ENCODE measurements around the gene NAT9. TPM values are rescaled to one million over a fixed set of nuclear protein-coding genes. Genes with fewer than 3 reads are reported as not detected.

The NAT9 gene
- total RNA-seq, 1 donor from 2014 or later: 48.6 TPM

DNA sequence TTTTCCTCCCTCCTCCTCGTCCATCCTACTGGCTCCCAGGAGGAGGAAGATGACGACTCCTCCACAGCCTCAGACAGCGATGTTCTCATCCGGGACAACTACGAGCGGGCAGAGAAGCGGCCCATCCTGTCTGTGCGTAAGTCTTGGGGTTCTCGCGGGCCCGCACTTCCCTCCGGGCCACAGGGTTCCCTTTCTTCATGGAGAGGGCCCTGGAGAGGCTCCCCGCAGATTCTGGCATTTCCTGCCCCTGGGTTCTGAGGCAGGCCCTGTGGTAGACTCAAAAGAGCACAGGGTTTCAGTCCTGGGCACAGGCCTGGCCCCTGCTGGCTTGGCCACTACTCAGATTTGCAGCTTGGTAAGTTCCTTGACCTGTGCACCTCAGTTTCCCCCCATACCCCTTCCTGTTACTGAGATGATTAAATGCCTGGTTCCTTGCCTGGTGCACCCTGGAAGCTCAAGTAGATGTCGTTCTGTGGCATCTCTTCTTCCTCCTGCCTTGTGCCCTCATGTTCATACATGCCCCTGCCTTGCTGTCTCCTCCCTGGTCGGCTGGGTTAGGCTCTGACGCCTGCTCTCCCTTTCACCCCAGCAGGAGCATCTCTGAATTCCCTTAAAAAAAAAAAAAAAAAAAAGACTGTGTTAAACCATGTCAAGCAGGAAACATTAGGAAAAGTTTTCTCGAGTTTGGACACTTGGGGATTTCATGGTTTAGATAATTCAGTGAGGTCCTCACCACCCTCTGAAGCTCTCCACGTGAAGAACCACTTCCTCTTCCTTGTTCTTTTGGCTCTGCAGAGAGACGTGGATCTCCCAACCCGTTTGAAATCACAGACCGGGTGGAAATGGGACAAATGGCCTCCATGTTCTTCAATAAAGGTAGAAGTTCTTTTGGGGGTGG, 14.3 kb upstream of the NAT9 start:
- Histone ChIP-seq H3K9me3 (no peaks in the 10 kb centered on the region), H3K4me3 (no peak overlapping the region), H3K27me3 (ENCODE audit: low read depth) (no peaks in the 10 kb centered on the region), H3K4me1 (peaks cover 16% of the 10 kb centered on the region), H3K27ac (no peak overlapping the region), H3K36me3 (peaks cover 39% of the 10 kb centered on the region)
- DNase-seq (no peak), ATAC-seq (peak; percentile 47 to 50)
- intact Hi-C loops (cut with DNase I): no loop called here
- TF ChIP-seq, protein P1, sequence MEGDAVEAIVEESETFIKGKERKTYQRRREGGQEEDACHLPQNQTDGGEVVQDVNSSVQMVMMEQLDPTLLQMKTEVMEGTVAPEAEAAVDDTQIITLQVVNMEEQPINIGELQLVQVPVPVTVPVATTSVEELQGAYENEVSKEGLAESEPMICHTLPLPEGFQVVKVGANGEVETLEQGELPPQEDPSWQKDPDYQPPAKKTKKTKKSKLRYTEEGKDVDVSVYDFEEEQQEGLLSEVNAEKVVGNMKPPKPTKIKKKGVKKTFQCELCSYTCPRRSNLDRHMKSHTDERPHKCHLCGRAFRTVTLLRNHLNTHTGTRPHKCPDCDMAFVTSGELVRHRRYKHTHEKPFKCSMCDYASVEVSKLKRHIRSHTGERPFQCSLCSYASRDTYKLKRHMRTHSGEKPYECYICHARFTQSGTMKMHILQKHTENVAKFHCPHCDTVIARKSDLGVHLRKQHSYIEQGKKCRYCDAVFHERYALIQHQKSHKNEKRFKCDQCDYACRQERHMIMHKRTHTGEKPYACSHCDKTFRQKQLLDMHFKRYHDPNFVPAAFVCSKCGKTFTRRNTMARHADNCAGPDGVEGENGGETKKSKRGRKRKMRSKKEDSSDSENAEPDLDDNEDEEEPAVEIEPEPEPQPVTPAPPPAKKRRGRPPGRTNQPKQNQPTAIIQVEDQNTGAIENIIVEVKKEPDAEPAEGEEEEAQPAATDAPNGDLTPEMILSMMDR (IDR thresholded peaks at IDR 0.05): no peak

DNA sequence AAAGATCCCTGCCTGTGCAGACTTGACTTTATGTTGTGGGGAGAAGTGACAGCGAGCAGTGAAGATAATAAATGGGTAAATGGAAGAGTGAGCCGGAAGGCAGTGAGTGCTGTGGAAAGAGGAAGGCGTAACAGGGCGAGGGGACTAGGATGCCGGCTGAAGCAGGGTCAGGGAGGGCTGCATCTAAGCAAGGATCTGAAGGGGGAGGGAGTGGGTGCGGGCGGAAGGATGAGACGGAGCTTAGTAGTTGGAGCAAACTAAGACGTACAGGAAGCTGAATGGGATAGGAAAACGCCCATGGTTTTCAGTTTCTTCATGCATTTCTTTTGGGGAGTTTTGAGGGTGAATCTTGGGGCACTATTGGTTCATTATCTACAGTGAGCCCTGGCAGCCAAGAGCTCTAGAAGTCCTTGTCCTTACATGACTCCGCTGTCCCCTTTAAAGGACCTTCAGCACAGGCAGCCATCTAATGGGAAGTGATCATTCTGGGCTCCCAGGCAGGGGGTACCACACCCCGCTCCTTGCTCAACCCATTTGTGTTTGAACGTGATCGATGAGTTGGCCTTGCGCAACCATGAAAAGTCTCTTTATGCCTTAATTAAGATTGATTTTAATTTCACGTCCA, 10.4 kb upstream of the NAT9 start:
- H3K4me3 ChIP-seq: no peak overlapping the region
- peak; percentile 26 to 51 for ATAC-seq
- H3K9me3 ChIP-seq: no peaks in the 10 kb centered on the region
- peaks cover 18% of the 10 kb centered on the region for H3K36me3 ChIP-seq
- H3K4me1 ChIP-seq: peaks cover 14% of the 10 kb centered on the region
- H3K27ac ChIP-seq: no peak overlapping the region
- intact Hi-C loops (cut with DNase I): no loop called here
- H3K27me3 ChIP-seq (ENCODE audit: low read depth): no peaks in the 10 kb centered on the region
- DNase-seq: no peak
- TF ChIP-seq, protein P1 (IDR thresholded peaks at IDR 0.05): no peak

DNA sequence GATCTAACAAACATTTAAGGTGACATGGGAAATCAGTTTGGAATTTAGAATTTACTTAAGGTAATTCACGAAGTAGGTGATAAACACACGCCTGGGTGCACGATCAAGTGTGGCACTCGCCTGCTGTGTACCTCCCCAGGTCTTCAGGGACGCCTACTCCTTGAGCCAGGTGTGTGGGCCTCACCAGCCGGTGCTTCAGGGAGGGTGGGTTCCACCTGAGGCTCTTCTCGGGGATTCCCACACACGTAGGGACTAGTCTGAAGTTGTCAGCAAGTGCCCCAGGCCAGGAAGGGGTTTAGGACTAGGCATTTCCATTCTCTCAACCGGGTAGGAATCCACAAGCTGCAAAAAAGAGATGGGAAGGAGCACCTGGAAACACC, 9.8 kb upstream of the NAT9 start:
- Histone ChIP-seq H3K27ac (no peak overlapping the region), H3K36me3 (peaks cover 18% of the 10 kb centered on the region), H3K9me3 (no peaks in the 10 kb centered on the region), H3K4me3 (no peak overlapping the region), H3K27me3 (ENCODE audit: low read depth) (no peaks in the 10 kb centered on the region), H3K4me1 (peaks cover 13% of the 10 kb centered on the region)
- DNase-seq (no peak), ATAC-seq (no peak)
- intact Hi-C loops (cut with DNase I): no loop called here
- TF ChIP-seq, protein P1 (IDR thresholded peaks at IDR 0.05): no peak

DNA sequence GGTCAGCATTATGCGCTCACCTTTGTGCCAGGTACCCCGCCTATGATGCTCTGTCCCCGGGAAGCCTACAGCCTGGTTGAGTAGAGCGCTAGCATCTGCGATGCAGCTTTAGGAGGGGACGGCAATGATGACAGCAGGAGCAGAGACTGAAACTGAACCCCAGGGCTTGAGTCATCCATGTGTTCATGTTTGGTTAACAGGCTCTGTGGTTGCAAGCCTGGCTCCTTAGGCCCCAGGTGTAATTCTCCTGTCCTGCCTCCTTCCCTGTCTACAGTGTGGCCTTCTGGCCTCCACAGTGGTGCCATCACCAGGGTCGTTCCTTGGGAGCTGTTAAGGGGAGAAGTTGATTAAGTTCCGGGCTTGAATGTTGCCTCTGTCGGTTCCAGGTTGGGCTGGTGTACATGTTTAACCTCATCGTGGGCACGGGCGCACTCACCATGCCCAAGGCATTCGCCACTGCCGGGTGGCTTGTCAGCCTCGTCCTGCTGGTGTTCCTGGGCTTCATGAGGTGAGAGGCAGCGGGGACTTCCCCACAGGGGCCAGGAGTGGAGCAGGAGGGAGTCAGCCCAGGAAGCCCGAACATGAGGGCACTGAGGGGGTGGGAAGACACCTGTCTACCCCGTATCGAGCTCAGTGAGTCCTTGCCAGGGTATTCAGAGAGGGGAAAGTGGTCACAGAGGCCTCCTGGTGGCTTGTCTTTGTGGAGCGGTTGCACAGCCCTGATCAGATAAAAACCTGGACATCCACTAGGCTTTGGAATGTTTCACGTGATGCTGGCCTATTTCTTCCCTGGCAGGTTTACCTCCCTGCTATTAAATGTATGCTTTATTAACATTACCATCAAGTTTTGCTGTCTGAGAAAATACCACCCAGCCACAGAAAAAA, 9.2 kb upstream of the NAT9 start:
- Histone ChIP-seq H3K4me1 (peaks cover 19% of the 10 kb centered on the region), H3K4me3 (no peak overlapping the region), H3K27me3 (ENCODE audit: low read depth) (no peaks in the 10 kb centered on the region), H3K27ac (no peak overlapping the region), H3K36me3 (peaks cover 13% of the 10 kb centered on the region), H3K9me3 (no peaks in the 10 kb centered on the region)
- TF ChIP-seq, protein P1 (IDR thresholded peaks at IDR 0.05): no peak
- no peak for ATAC-seq
- DNase-seq: no peak
- intact Hi-C loops (cut with DNase I): no loop called here

DNA sequence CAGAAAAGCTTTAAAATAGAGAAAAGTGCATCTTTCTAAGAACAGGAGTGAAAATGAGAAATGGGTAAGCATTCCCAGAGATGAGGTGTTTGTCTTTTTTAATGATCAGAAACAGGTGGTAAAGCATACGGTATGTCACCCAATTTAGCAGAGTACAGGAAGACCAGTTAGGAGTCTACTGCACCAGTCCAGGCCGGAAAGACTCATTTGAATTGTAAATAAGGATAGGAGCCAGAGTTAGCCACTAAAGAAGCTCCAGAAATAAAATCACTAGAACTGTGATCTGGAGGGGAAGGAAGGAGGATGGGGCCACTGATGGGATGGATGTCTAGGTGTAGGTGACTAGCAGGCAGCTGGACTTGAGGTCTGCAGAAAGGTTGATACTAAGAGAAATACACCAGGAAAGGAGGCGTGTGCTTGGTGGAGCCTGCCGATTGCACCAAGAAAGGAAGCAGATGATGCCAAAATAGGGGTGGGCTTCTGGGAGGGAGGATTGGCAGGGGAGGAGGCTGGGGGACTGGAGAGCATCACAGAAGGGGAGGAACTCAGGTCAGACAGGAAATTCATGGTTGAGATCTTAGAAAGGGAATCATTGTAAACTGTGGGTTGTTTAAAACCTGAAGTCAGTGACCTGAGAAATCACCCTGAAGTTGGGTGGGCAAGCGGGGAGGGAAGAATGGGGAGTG, 8.1 kb upstream of the NAT9 start:
- intact Hi-C loops (cut with DNase I): no loop called here
- peaks cover 27% of the 10 kb centered on the region for H3K4me1 ChIP-seq
- H3K27ac ChIP-seq: no peak overlapping the region
- no peak for DNase-seq
- H3K9me3 ChIP-seq: no peaks in the 10 kb centered on the region
- no peak overlapping the region for H3K4me3 ChIP-seq
- no peaks in the 10 kb centered on the region for H3K27me3 ChIP-seq (ENCODE audit: low read depth)
- peaks cover 9% of the 10 kb centered on the region for H3K36me3 ChIP-seq
- TF ChIP-seq, protein P1 (IDR thresholded peaks at IDR 0.05): no peak
- ATAC-seq: no peak
